ENCODE measurements around the gene PRKCE. TPM values are rescaled to one million over a fixed set of nuclear protein-coding genes. Genes with fewer than 3 reads are reported as not detected.

The PRKCE gene
- polyA plus RNA-seq, 3 donors = 1.3 to 7.7 (median 2.3) TPM

DNA sequence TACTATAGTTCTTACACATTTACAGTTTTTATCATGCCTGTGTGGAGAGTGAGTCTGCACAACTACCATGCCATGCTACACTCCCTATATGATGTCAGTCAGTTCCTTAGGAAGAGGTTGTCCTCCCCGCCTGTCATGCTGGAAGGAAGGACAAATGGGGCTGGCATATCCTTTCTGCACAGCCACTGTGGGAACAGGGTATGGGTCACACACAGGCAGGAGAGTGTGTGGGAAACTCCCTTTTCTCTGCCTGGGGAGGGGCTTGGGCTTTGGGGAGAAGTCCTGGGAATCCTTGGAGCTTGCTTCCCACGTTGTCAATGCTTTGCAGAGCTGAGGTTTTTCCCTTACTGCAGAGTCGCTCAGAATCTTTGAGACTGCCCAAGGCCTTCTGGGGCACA is 232.1 kb downstream of the PRKCE start:
- Histone ChIP-seq H3K4me1 (ENCODE audit: control insufficient read depth in 1 of 2, insufficient read depth in 2 of 2, low read length in 2 of 2) (peaks cover 51 to 53% of the 10 kb centered on the region in 2 donors), H3K27me3 (ENCODE audit: control insufficient read depth in 2 of 2, insufficient read depth in 2 of 2, low read length in 2 of 2) (no peaks in the 10 kb centered on the region), H3K4me3 (replicated peaks in 1 of 3; ENCODE audit: low read depth in 2 of 3, low read length in 3 of 3) (no peak overlapping the region), H3K9ac (ENCODE audit: insufficient read depth, low read length, poor library complexity, severe bottlenecking) (no peak overlapping the region), H4K20me1 (ENCODE audit: insufficient read depth, low read length) (no peaks in the 10 kb centered on the region), H3K4me2 (replicated peaks; ENCODE audit: extremely low read depth, low read length, poor library complexity, severe bottlenecking) (no peak overlapping the region), H3K36me3 (replicated peaks in 1 of 2; ENCODE audit: control insufficient read depth in 1 of 2, insufficient read depth in 2 of 2, low read length in 2 of 2) (no peaks in the 10 kb centered on the region), H2AFZ (ENCODE audit: insufficient read depth, low read depth, low read length, poor library complexity, severe bottlenecking) (no peak overlapping the region), H3K27ac (ENCODE audit: low read depth in 1 of 2, low read length in 2 of 2) (peak overlapping the region; percentile 22 to 55), H3K9me3 (replicated peaks in 1 of 2; ENCODE audit: control insufficient read depth in 1 of 2, insufficient read depth in 1 of 2, low read length in 2 of 2) (no peaks in the 10 kb centered on the region), H3K79me2 (ENCODE audit: insufficient read depth, low read length) (peaks cover 4% of the 10 kb centered on the region)
- no peaks in the 10 kb centered on the region for H3K27me3 Mint-ChIP-seq (ENCODE audit: low read depth in 3 of 3)
- peak overlapping the region in 4 of 7 donors; percentile 37 to 88 (median 63) for H3K27ac Mint-ChIP-seq
- intact Hi-C loops (cut with micrococcal nuclease) = no loop called here
- H3K4me1 Mint-ChIP-seq = peaks cover 50% of the 10 kb centered on the region
- H3K9me3 Mint-ChIP-seq = peaks cover 0 to 2% (median 0%) of the 10 kb centered on the region in 7 donors
- no peak overlapping the region for H3K4me3 Mint-ChIP-seq
- no CpG with 5 or more reads among the region's 3 CpGs for WGBS (ENCODE audit: insufficient coverage)
- TF ChIP-seq, protein P1, sequence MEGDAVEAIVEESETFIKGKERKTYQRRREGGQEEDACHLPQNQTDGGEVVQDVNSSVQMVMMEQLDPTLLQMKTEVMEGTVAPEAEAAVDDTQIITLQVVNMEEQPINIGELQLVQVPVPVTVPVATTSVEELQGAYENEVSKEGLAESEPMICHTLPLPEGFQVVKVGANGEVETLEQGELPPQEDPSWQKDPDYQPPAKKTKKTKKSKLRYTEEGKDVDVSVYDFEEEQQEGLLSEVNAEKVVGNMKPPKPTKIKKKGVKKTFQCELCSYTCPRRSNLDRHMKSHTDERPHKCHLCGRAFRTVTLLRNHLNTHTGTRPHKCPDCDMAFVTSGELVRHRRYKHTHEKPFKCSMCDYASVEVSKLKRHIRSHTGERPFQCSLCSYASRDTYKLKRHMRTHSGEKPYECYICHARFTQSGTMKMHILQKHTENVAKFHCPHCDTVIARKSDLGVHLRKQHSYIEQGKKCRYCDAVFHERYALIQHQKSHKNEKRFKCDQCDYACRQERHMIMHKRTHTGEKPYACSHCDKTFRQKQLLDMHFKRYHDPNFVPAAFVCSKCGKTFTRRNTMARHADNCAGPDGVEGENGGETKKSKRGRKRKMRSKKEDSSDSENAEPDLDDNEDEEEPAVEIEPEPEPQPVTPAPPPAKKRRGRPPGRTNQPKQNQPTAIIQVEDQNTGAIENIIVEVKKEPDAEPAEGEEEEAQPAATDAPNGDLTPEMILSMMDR (IDR thresholded peaks at IDR 0.05) = no peak
- DNase-seq = no peak
- H3K36me3 Mint-ChIP-seq = peaks cover 9 to 10% of the 10 kb centered on the region in 2 donors

DNA sequence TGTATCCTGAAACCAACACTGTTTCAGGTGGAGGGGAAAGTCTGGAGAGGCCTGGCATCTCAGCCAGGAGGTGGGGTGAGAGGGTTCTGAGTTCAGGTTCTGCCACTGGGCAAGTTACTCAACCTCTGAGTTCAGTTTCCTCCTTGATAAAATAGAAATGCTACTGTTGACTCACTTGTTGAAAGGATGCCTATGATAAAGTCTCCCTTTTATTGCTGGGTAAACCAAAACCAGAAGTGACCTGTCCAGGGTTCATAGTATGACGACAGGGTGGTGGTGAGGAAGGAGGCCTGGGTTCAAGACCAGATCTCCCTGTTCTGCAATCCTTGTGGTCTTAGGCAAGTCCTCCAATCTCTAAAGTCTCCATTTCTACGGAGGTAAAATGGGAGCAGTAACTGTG is 232.7 kb downstream of the PRKCE start:
- Histone ChIP-seq H3K27me3 (ENCODE audit: control insufficient read depth in 2 of 2, insufficient read depth in 2 of 2, low read length in 2 of 2) (no peaks in the 10 kb centered on the region), H3K36me3 (replicated peaks in 1 of 2; ENCODE audit: control insufficient read depth in 1 of 2, insufficient read depth in 2 of 2, low read length in 2 of 2) (no peaks in the 10 kb centered on the region), H3K9ac (ENCODE audit: insufficient read depth, low read length, poor library complexity, severe bottlenecking) (no peak overlapping the region), H3K4me1 (ENCODE audit: control insufficient read depth in 1 of 2, insufficient read depth in 2 of 2, low read length in 2 of 2) (peaks cover 56 to 58% of the 10 kb centered on the region in 2 donors), H3K27ac (ENCODE audit: low read depth in 1 of 2, low read length in 2 of 2) (peak overlapping the region; percentile 22 to 55), H3K4me2 (replicated peaks; ENCODE audit: extremely low read depth, low read length, poor library complexity, severe bottlenecking) (no peak overlapping the region), H2AFZ (ENCODE audit: insufficient read depth, low read depth, low read length, poor library complexity, severe bottlenecking) (no peak overlapping the region), H3K79me2 (ENCODE audit: insufficient read depth, low read length) (peaks cover 4% of the 10 kb centered on the region), H3K4me3 (replicated peaks in 1 of 3; ENCODE audit: low read depth in 2 of 3, low read length in 3 of 3) (no peak overlapping the region), H3K9me3 (replicated peaks in 1 of 2; ENCODE audit: control insufficient read depth in 1 of 2, insufficient read depth in 1 of 2, low read length in 2 of 2) (no peaks in the 10 kb centered on the region), H4K20me1 (ENCODE audit: insufficient read depth, low read length) (no peaks in the 10 kb centered on the region)
- Mint-ChIP-seq H3K4me3 (no peak overlapping the region), H3K27me3 (ENCODE audit: low read depth in 3 of 3) (no peaks in the 10 kb centered on the region), H3K27ac (peak overlapping the region; percentile 15 to 88 (median 68)), H3K9me3 (peaks cover 0 to 2% (median 0%) of the 10 kb centered on the region in 7 donors), H3K4me1 (peaks cover 55% of the 10 kb centered on the region), H3K36me3 (peaks cover 6 to 10% of the 10 kb centered on the region in 2 donors)
- WGBS (ENCODE audit: insufficient coverage) = no CpG with 5 or more reads among the region's 2 CpGs
- peak; percentile 47 to 64 (median 62) for DNase-seq
- intact Hi-C loops (cut with micrococcal nuclease) = no loop called here
- TF ChIP-seq, protein P1 (IDR thresholded peaks at IDR 0.05) = no peak
